Measurements from ENCODE around the gene ZSCAN20.
"Not testable (repeated sequence)": the region's sequence is repeated elsewhere in the genome, so short reads cannot be mapped to it uniquely, and the experiment has no call there.

Gene ZSCAN20

GRCh38 chr1:33501309-33501708, 28.9 kb downstream of the ZSCAN20 start:
- no peak overlapping the region for H3K4me3 ChIP-seq (ENCODE audit: low read length)
- DNase-seq (ENCODE audit: low read depth): no peak
- TF ChIP-seq CTCF (IDR thresholded peaks at IDR 0.05; ENCODE audit: insufficient read depth, low read depth, low read length, missing control alignments): no peak

GRCh38 chr1:33501774-33502173, 29.3 kb downstream of the ZSCAN20 start:
- no peak overlapping the region for H3K4me3 ChIP-seq (ENCODE audit: low read length)
- DNase-seq (ENCODE audit: low read depth): no peak
- no peak for TF ChIP-seq CTCF (IDR thresholded peaks at IDR 0.05; ENCODE audit: insufficient read depth, low read depth, low read length, missing control alignments)

GRCh38 chr1:33502726-33503125, 30.3 kb downstream of the ZSCAN20 start:
- no peak for TF ChIP-seq CTCF (IDR thresholded peaks at IDR 0.05; ENCODE audit: insufficient read depth, low read depth, low read length, missing control alignments)
- DNase-seq (ENCODE audit: low read depth): peak; percentile 73
- H3K4me3 ChIP-seq (ENCODE audit: low read length): no peak overlapping the region

GRCh38 chr1:33503506-33503905, 31.1 kb downstream of the ZSCAN20 start:
- TF ChIP-seq CTCF (IDR thresholded peaks at IDR 0.05; ENCODE audit: insufficient read depth, low read depth, low read length, missing control alignments): no peak
- no peak overlapping the region for H3K4me3 ChIP-seq (ENCODE audit: low read length)
- DNase-seq (ENCODE audit: low read depth): no peak

- no peak overlapping the region for H3K4me3 ChIP-seq (ENCODE audit: low read length)
- DNase-seq (ENCODE audit: low read depth): no peak
- TF ChIP-seq CTCF (IDR thresholded peaks at IDR 0.05; ENCODE audit: insufficient read depth, low read depth, low read length, missing control alignments): no peak
These were observed 35.2 kb downstream of the ZSCAN20 start for GRCh38 chr1:33507661-33508060.

GRCh38 chr1:33508151-33508550, 35.7 kb downstream of the ZSCAN20 start:
- TF ChIP-seq CTCF (IDR thresholded peaks at IDR 0.05; ENCODE audit: insufficient read depth, low read depth, low read length, missing control alignments): no peak
- H3K4me3 ChIP-seq (ENCODE audit: low read length): no peak overlapping the region
- DNase-seq (ENCODE audit: low read depth): no peak

- not testable (repeated sequence) for H3K4me3 ChIP-seq (ENCODE audit: low read length); DNase-seq (ENCODE audit: low read depth)
These were observed 36.8 kb downstream of the ZSCAN20 start for GRCh38 chr1:33509276-33509675.
